ENCODE data around the gene MAPKAPK2. TPM values are rescaled to one million over a fixed set of nuclear protein-coding genes. Genes with fewer than 3 reads are reported as not detected.

The MAPKAPK2 gene
- total RNA-seq, 4 donors from 2014 or later: 37.8 to 70.1 (median 61.7) TPM

GRCh38 chr1:206658981-206659273 lies 25.8 kb upstream of the MAPKAPK2 start:
- H3K4me3 ChIP-seq: no peak overlapping the region
- no peak overlapping the region for H3K27ac ChIP-seq (replicated peaks in 1 of 4)
- H3K36me3 ChIP-seq: no peaks in the 10 kb centered on the region
- WGBS: 76% methylated on average over 7 of the region's 7 CpGs
- no peaks in the 10 kb centered on the region for H3K9me3 ChIP-seq
- TF ChIP-seq EP300 (IDR thresholded peaks at IDR 0.05) (no peak), POLR2A (IDR thresholded peaks at IDR 0.05; ENCODE audit: low read depth) (no peak), CTCF (IDR thresholded peaks at IDR 0.05) (no peak), POLR2AphosphoS5 (IDR thresholded peaks at IDR 0.05) (no peak)
- no peak for DNase-seq (ENCODE audit: extremely low spot score)
- peaks cover 0 to 6% (median 0%) of the 10 kb centered on the region in 4 donors for H3K27me3 ChIP-seq
- peaks cover 27 to 51% (median 33%) of the 10 kb centered on the region in 4 donors for H3K4me1 ChIP-seq
- intact Hi-C loops (cut with DNase I): no loop called here

GRCh38 chr1:206660136-206660535 lies 24.6 kb upstream of the MAPKAPK2 start:
- Histone ChIP-seq H3K27ac (replicated peaks in 1 of 4) (no peak overlapping the region), H3K4me1 (peaks cover 28 to 51% (median 36%) of the 10 kb centered on the region in 4 donors), H3K9me3 (no peaks in the 10 kb centered on the region), H3K4me3 (no peak overlapping the region), H3K36me3 (no peaks in the 10 kb centered on the region), H3K27me3 (peaks cover 0 to 6% (median 0%) of the 10 kb centered on the region in 4 donors)
- intact Hi-C loops (cut with DNase I): no loop called here
- 95% methylated on average over 4 of the region's 4 CpGs for WGBS
- TF ChIP-seq CTCF (IDR thresholded peaks at IDR 0.05): no peak
- TF ChIP-seq EP300 (IDR thresholded peaks at IDR 0.05): no peak
- no peak for TF ChIP-seq POLR2A (IDR thresholded peaks at IDR 0.05; ENCODE audit: low read depth)
- TF ChIP-seq POLR2AphosphoS5 (IDR thresholded peaks at IDR 0.05): no peak
- DNase-seq (ENCODE audit: extremely low spot score): no peak

- H3K36me3 ChIP-seq: no peaks in the 10 kb centered on the region
- no peak overlapping the region for H3K4me3 ChIP-seq
- 93% methylated on average over 10 of the region's 11 CpGs for WGBS
- peaks cover 28 to 44% (median 35%) of the 10 kb centered on the region in 4 donors for H3K4me1 ChIP-seq
- H3K9me3 ChIP-seq: no peaks in the 10 kb centered on the region
- TF ChIP-seq POLR2AphosphoS5 (IDR thresholded peaks at IDR 0.05): no peak
- no peak for DNase-seq (ENCODE audit: extremely low spot score)
- peaks cover 0 to 6% (median 0%) of the 10 kb centered on the region in 4 donors for H3K27me3 ChIP-seq
- no peak overlapping the region for H3K27ac ChIP-seq (replicated peaks in 1 of 4)
- intact Hi-C loops (cut with DNase I): no loop called here
These were observed 23.4 kb upstream of the MAPKAPK2 start for GRCh38 chr1:206661161-206661820.

GRCh38 chr1:206662396-206663092 lies 22.2 kb upstream of the MAPKAPK2 start:
- 77% methylated on average over 3 of the region's 3 CpGs for WGBS
- H3K4me1 ChIP-seq: peaks cover 28 to 44% (median 32%) of the 10 kb centered on the region in 4 donors
- no peaks in the 10 kb centered on the region for H3K36me3 ChIP-seq
- H3K27ac ChIP-seq (replicated peaks in 1 of 4): no peak overlapping the region
- H3K4me3 ChIP-seq: no peak overlapping the region
- H3K9me3 ChIP-seq: no peaks in the 10 kb centered on the region
- intact Hi-C loops (cut with DNase I): no loop called here
- peaks cover 0 to 6% (median 0%) of the 10 kb centered on the region in 4 donors for H3K27me3 ChIP-seq
- TF ChIP-seq POLR2A (IDR thresholded peaks at IDR 0.05; ENCODE audit: low read depth) (no peak), EP300 (IDR thresholded peaks at IDR 0.05) (no peak), POLR2AphosphoS5 (IDR thresholded peaks at IDR 0.05) (no peak), CTCF (IDR thresholded peaks at IDR 0.05) (no peak)
- DNase-seq (ENCODE audit: extremely low spot score): no peak

GRCh38 chr1:206663362-206663761 lies 21.3 kb upstream of the MAPKAPK2 start:
- WGBS: 53% methylated on average over 5 of the region's 5 CpGs
- H3K36me3 ChIP-seq: no peaks in the 10 kb centered on the region
- TF ChIP-seq POLR2AphosphoS5 (IDR thresholded peaks at IDR 0.05) (no peak), POLR2A (IDR thresholded peaks at IDR 0.05; ENCODE audit: low read depth) (no peak), CTCF (IDR thresholded peaks at IDR 0.05) (no peak), EP300 (IDR thresholded peaks at IDR 0.05) (no peak)
- H3K4me1 ChIP-seq: peaks cover 20 to 37% (median 26%) of the 10 kb centered on the region in 4 donors
- H3K27ac ChIP-seq (replicated peaks in 1 of 4): no peak overlapping the region
- no peaks in the 10 kb centered on the region for H3K9me3 ChIP-seq
- H3K4me3 ChIP-seq: no peak overlapping the region
- no peaks in the 10 kb centered on the region for H3K27me3 ChIP-seq
- intact Hi-C loops (cut with DNase I): no loop called here
- no peak for DNase-seq (ENCODE audit: extremely low spot score)
